NCI-H226 (cell line): Measurements from ENCODE around the gene MAGEA6.

Source experiments
- DNase-seq: peaks from one replicate; pipeline ENCODE4 v3.0.0-alpha.2; 2015

The MAGEA6 gene

GRCh38 chrX:152733261-152733975 lies 36.1 kb downstream of the MAGEA6 start, which contains the start of the genes CSAG1 and MAGEA12:
Gene CSAG1 (minus strand): TSS chrX:152733721. CDS start chrX:152732460, 1,261 bp downstream.
Gene MAGEA12 (plus strand): TSS chrX:152733757. CDS start chrX:152736162, 2,405 bp downstream.
- DNase-seq: no peak

DNA sequence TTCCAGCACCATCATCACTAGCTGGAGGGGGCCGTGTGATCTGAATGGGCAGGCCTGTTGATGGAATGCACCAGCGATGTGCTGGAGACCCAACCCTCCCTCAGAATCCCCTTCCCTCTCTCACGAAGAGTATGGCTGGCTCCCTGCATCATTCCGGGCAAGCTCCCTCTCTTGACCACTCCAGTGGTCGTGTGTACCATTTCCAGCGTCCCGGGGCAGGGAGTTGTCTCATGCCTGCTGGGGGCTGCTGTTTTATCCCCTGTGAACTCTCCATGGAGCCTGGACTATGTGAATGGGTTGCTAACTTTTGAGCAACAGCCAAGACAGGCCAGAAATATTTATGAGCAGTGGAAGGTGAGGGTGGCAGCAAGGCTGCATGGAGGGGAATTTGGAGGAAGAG lies 44.1 kb downstream of the MAGEA6 start:
- DNase-seq: no peak
